ENCODE results near the gene NDUFA7.
"Not testable (repeated sequence)": the region's sequence is repeated elsewhere in the genome, so short reads cannot be mapped to it uniquely, and the experiment has no call there.

NDUFA7 gene

GRCh38 chr19:8264248-8264647, 56.9 kb downstream of the NDUFA7 start:
- not testable (repeated sequence) for DNase-seq (ENCODE audit: low read depth)

DNA sequence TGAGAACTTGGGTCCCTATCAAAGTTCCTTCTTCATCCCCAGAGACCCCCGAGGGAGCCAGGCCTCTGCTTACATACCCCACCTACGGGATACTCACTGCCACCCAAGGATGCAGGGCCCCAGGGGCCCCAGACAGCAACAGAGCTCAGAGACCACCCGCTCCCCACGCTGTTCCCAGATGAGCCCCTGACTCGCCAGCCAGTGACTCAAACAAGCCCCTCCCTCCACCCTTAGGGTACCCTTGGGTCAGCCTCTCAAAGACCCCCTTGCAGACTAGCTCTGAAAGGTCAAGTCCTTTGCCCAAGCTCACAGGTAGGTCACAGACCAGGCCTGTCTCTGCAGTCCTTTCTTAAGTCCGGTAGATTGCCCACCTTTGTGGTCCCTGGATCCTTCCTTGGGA, 58.7 kb downstream of the NDUFA7 start:
- no peak for DNase-seq (ENCODE audit: low read depth)

DNA sequence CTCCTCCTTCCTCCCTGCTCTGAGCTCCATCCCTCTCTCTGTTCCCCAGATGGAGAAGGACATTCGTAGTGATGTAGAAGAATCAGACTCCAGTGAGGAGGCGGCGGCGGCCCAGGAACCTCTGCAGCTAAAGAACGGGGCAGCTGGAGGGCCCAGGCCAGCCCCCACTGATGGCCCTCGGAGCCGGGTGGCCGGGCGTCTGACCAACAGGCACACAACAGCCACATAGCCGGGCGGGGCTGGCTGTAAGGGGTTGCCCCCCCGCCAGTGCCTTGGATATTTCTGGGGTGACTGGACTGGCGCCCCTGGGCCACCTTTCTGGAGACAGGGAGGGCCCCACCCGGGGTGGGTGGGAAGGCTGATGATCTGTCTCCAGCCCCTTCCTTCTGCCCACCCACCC, 59.3 kb downstream of the NDUFA7 start:
- no peak for DNase-seq (ENCODE audit: low read depth)

- no peak for DNase-seq (ENCODE audit: low read depth)
Observed at GRCh38 chr19:8261347-8261746, 59.8 kb downstream of the NDUFA7 start.
